Keratinocyte (primary cell): ENCODE data around the gene PARVA. TPM values are rescaled to one million over a fixed set of nuclear protein-coding genes. Genes with fewer than 3 reads are reported as not detected.

Experiments
- DNase-seq: peaks from one replicate; pipeline ENCODE4 v3.0.0-alpha.2; 2011; ENCODE audit warnings: low read depth, missing footprints, low spot score
- FAIRE-seq: peaks from 2 replicates; lab custom pipeline; 2011; peaks lifted over from hg19 to GRCh38; lab: Jason Lieb, UNC
- H2AFZ ChIP-seq: 2 replicates; pipeline ENCODE4 v1.6.0; 2012; ENCODE audit warnings: low read length, control low read depth, inconsistent platforms; ENCODE audit not compliant: control insufficient read depth
- H3K27ac ChIP-seq: 2 replicates; pipeline ENCODE4 v1.5.1; 2011; ENCODE audit warnings: low read length; ENCODE audit not compliant: control insufficient read depth, insufficient read depth
- H3K27me3 ChIP-seq: 3 replicates; pipeline ENCODE4 v1.6.0; 2011; ENCODE audit warnings: low read length; ENCODE audit not compliant: control insufficient read depth, insufficient read depth; ENCODE audit errors: extremely low read depth
- H3K36me3 ChIP-seq, 2 experiments: 2 replicates in 1 of 2; 3 replicates in 1 of 2; pipeline ENCODE4 v1.5.1; 2011; ENCODE audit warnings: low read length in 2 of 2, mild to moderate bottlenecking in 1 of 2; ENCODE audit not compliant: control insufficient read depth in 2 of 2, insufficient read depth in 2 of 2; ENCODE audit errors: extremely low read depth in 1 of 2
- H3K4me1 ChIP-seq: 3 replicates; pipeline ENCODE4 v1.5.1; 2011; ENCODE audit warnings: low read length; ENCODE audit not compliant: control insufficient read depth, insufficient read depth; ENCODE audit errors: extremely low read depth
- H3K4me2 ChIP-seq: 3 replicates; pipeline ENCODE4 v1.6.0; 2011; ENCODE audit warnings: low read depth, low read length; ENCODE audit not compliant: control insufficient read depth, insufficient read depth; ENCODE audit errors: extremely low read depth
- H3K4me3 ChIP-seq, 3 experiments: fragments of 200-600 bp in 1 of 3; sonication (generic) in 1 of 3; 2 replicates in 2 of 3; 3 replicates in 1 of 3; pipeline ENCODE4 v1.5.1; 2011 to 2016; ENCODE audit warnings: low read length in 3 of 3, mild to moderate bottlenecking in 3 of 3, control low read depth in 2 of 3, inconsistent platforms in 1 of 3, low read depth in 1 of 3, mixed read lengths in 1 of 3, mixed run types in 1 of 3, moderate library complexity in 1 of 3; ENCODE audit not compliant: control insufficient read depth in 2 of 3, insufficient read depth in 2 of 3; ENCODE audit errors: extremely low read depth in 1 of 3
- H3K79me2 ChIP-seq: 2 replicates; pipeline ENCODE4 v1.6.0; 2012; ENCODE audit warnings: low read length; ENCODE audit not compliant: control insufficient read depth, insufficient read depth
- H3K9ac ChIP-seq: 3 replicates; pipeline ENCODE4 v1.6.0; 2011; ENCODE audit warnings: low read length; ENCODE audit not compliant: control insufficient read depth, insufficient read depth; ENCODE audit errors: extremely low read depth
- H3K9me1 ChIP-seq: 3 replicates; pipeline ENCODE4 v1.6.0; 2011; ENCODE audit warnings: low read length; ENCODE audit not compliant: control insufficient read depth, insufficient read depth; ENCODE audit errors: extremely low read depth
- H3K9me3 ChIP-seq: 2 replicates; pipeline ENCODE4 v1.5.1; 2012; ENCODE audit warnings: low read depth, low read length; ENCODE audit not compliant: control insufficient read depth
- H4K20me1 ChIP-seq: 3 replicates; pipeline ENCODE4 v1.6.0; 2011; ENCODE audit warnings: low read length; ENCODE audit not compliant: control insufficient read depth, insufficient read depth; ENCODE audit errors: extremely low read depth
- CTCF ChIP-seq, 3 experiments: IDR thresholded peaks in 1 of 3; conservative IDR thresholded peaks in 1 of 3; optimal IDR thresholded peaks in 1 of 3; 2 replicates in 2 of 3; 3 replicates in 1 of 3; pipeline versions ENCODE3 to v1.5.1; 2011; ENCODE audit warnings: low read length in 3 of 3, mild to moderate bottlenecking in 3 of 3, moderate library complexity in 2 of 3, control low read depth in 1 of 3, inconsistent platforms in 1 of 3; ENCODE audit not compliant: insufficient read depth in 2 of 3; ENCODE audit errors: extremely low read depth in 1 of 3
- EZH2 ChIP-seq: IDR thresholded peaks from one replicate; pipeline ENCODE4 v1.6.1; 2012; ENCODE audit warnings: inconsistent platforms, mild to moderate bottlenecking, low read length, moderate library complexity
- dilution Hi-C: fragments of 300-500 bp; cut with MboI; formaldehyde crosslinking; loops from one replicate; pipeline ENCODE4 v1.7.0; 2020; ENCODE audit warnings: low sequenced_read_pairs; ENCODE audit not compliant: extremely low pct_ligation_motif_present
- polyA plus RNA-seq, 5 experiments: library from polyadenylated mRNA; depleted of rRNA in 3 of 5; stranded (reverse) in 3 of 5; stranded (forward) in 1 of 5; unstranded in 1 of 5; fragments of >200 nt; gene quantifications; 1 replicate in 1 of 5; 2 replicates in 3 of 5; 3 replicates in 1 of 5; pipeline versions ENCODE4 v1.2.1 to v1.2.3, GENCODE V29; 2011 to 2012; ENCODE audit warnings: missing spikeins in 2 of 5, low read depth in 1 of 5, low replicate concordance in 1 of 5

The PARVA gene
- polyA plus RNA-seq, 1 donor (not counting 4 experiments of a cell fraction or from before 2014, with no cell fraction given) = 28.9 TPM

GRCh38 chr11:12467610-12468009, 90.2 kb downstream of the PARVA start:
- Histone ChIP-seq H2AFZ (no peak overlapping the region), H3K4me3 (no peak overlapping the region), H3K9me3 (no peaks in the 10 kb centered on the region), H3K4me2 (no peak overlapping the region), H4K20me1 (no peaks in the 10 kb centered on the region), H3K9me1 (no peaks in the 10 kb centered on the region), H3K4me1 (no peaks in the 10 kb centered on the region), H3K36me3 (no peaks in the 10 kb centered on the region), H3K27ac (no peak overlapping the region), H3K27me3 (no peaks in the 10 kb centered on the region), H3K79me2 (peaks cover 3% of the 10 kb centered on the region), H3K9ac (no peak overlapping the region)
- FAIRE-seq = no peak
- TF ChIP-seq CTCF (optimal IDR thresholded peaks at IDR 0.05 in 1 of 3, IDR thresholded peaks at IDR 0.05 in 1 of 3, conservative IDR thresholded peaks at IDR 0.05 in 1 of 3; ENCODE audit: extremely low read depth in 1 of 3, insufficient read depth in 2 of 3, low read length in 3 of 3) (no peak), EZH2 (no peak)
- dilution Hi-C loops = no loop called here
- DNase-seq = no peak

GRCh38 chr11:12469451-12469850, 92.1 kb downstream of the PARVA start:
- DNase-seq = no peak
- no peaks in the 10 kb centered on the region for H4K20me1 ChIP-seq
- H3K4me1 ChIP-seq = no peaks in the 10 kb centered on the region
- H3K4me2 ChIP-seq = no peak overlapping the region
- FAIRE-seq = no peak
- H3K36me3 ChIP-seq = peaks cover 3 to 5% of the 10 kb centered on the region in 2 experiments
- H3K9me1 ChIP-seq = no peaks in the 10 kb centered on the region
- TF ChIP-seq CTCF (optimal IDR thresholded peaks at IDR 0.05 in 1 of 3, IDR thresholded peaks at IDR 0.05 in 1 of 3, conservative IDR thresholded peaks at IDR 0.05 in 1 of 3; ENCODE audit: extremely low read depth in 1 of 3, insufficient read depth in 2 of 3, low read length in 3 of 3) (no peak), EZH2 (no peak)
- dilution Hi-C loops = no loop called here
- H3K9me3 ChIP-seq = no peaks in the 10 kb centered on the region
- H3K27me3 ChIP-seq = no peaks in the 10 kb centered on the region
- H3K9ac ChIP-seq = no peak overlapping the region
- H3K4me3 ChIP-seq = no peak overlapping the region
- H3K79me2 ChIP-seq = peaks cover 3% of the 10 kb centered on the region
- H2AFZ ChIP-seq = no peak overlapping the region
- H3K27ac ChIP-seq = no peak overlapping the region
